ENCODE results near the gene ARHGAP6.

The ARHGAP6 gene

GRCh38 chrX:11151799-11152559 is 513.7 kb downstream of the ARHGAP6 start:
- no peak for DNase-seq
- Mint-ChIP-seq H3K36me3 (ENCODE audit: insufficient read depth) (no peaks in the 10 kb centered on the region), H3K27me3 (peaks cover 0 to 4% of the 10 kb centered on the region in 2 donors), H3K27ac (no peak overlapping the region), H3K4me3 (no peak overlapping the region), H3K4me1 (ENCODE audit: low read depth in 2 of 2) (no peaks in the 10 kb centered on the region), H3K9me3 (no peaks in the 10 kb centered on the region)
- ATAC-seq (replicated peaks) = no peak

- Mint-ChIP-seq H3K36me3 (ENCODE audit: insufficient read depth) (no peaks in the 10 kb centered on the region), H3K4me1 (ENCODE audit: low read depth in 2 of 2) (peaks cover 2 to 7% of the 10 kb centered on the region in 2 donors), H3K27ac (no peak overlapping the region), H3K9me3 (no peaks in the 10 kb centered on the region), H3K4me3 (no peak overlapping the region), H3K27me3 (peaks cover 0 to 4% of the 10 kb centered on the region in 2 donors)
- DNase-seq = no peak
- ATAC-seq (replicated peaks) = no peak
These were observed 517.3 kb downstream of the ARHGAP6 start for GRCh38 chrX:11148401-11148800.

- Mint-ChIP-seq H3K36me3 (ENCODE audit: insufficient read depth) (no peaks in the 10 kb centered on the region), H3K27me3 (peaks cover 0 to 3% of the 10 kb centered on the region in 2 donors), H3K27ac (no peak overlapping the region), H3K9me3 (no peaks in the 10 kb centered on the region), H3K4me3 (no peak overlapping the region), H3K4me1 (ENCODE audit: low read depth in 2 of 2) (peaks cover 2 to 7% of the 10 kb centered on the region in 2 donors)
- DNase-seq (no peak), ATAC-seq (replicated peaks) (no peak)
These were observed 519.3 kb downstream of the ARHGAP6 start for GRCh38 chrX:11146411-11146810.

- peak; percentile 36 to 49 (median 37) for DNase-seq
- peak overlapping the region in 1 of 2 donors; percentile 5 for H3K4me3 Mint-ChIP-seq
- H3K9me3 Mint-ChIP-seq = no peaks in the 10 kb centered on the region
- H3K36me3 Mint-ChIP-seq (ENCODE audit: insufficient read depth) = no peaks in the 10 kb centered on the region
- ATAC-seq (replicated peaks) = peak; percentile 67
- H3K27ac Mint-ChIP-seq = no peak overlapping the region
- no peaks in the 10 kb centered on the region for H3K27me3 Mint-ChIP-seq
- peaks cover 2 to 7% of the 10 kb centered on the region in 2 donors for H3K4me1 Mint-ChIP-seq (ENCODE audit: low read depth in 2 of 2)
These were observed 521.6 kb downstream of the ARHGAP6 start for GRCh38 chrX:11143931-11144678.

- Mint-ChIP-seq H3K4me3 (no peak overlapping the region), H3K4me1 (ENCODE audit: low read depth in 2 of 2) (no peaks in the 10 kb centered on the region), H3K27me3 (peaks cover 0 to 4% of the 10 kb centered on the region in 2 donors), H3K36me3 (ENCODE audit: insufficient read depth) (no peaks in the 10 kb centered on the region), H3K9me3 (no peaks in the 10 kb centered on the region), H3K27ac (no peak overlapping the region)
- ATAC-seq (replicated peaks) (no peak), DNase-seq (no peak)
These were observed 527.0 kb downstream of the ARHGAP6 start for GRCh38 chrX:11138498-11139390.

GRCh38 chrX:11137543-11138139 is 528.1 kb downstream of the ARHGAP6 start:
- H3K27me3 Mint-ChIP-seq = peaks cover 0 to 4% of the 10 kb centered on the region in 2 donors

GRCh38 chrX:11135564-11136185 is 530.0 kb downstream of the ARHGAP6 start:
- no peaks in the 10 kb centered on the region for H3K36me3 Mint-ChIP-seq (ENCODE audit: insufficient read depth)
- DNase-seq = no peak
- H3K27ac Mint-ChIP-seq = no peak overlapping the region

More at GRCh38 chrX:11137543-11138139, 528.1 kb downstream of the ARHGAP6 start:
- Mint-ChIP-seq H3K4me3 (no peak overlapping the region), H3K36me3 (ENCODE audit: insufficient read depth) (no peaks in the 10 kb centered on the region), H3K27ac (no peak overlapping the region), H3K9me3 (no peaks in the 10 kb centered on the region), H3K4me1 (ENCODE audit: low read depth in 2 of 2) (no peaks in the 10 kb centered on the region)
- no peak for ATAC-seq (replicated peaks)
- peak; percentile 1 to 16 (median 2) for DNase-seq

GRCh38 chrX:11131146-11131545 is 534.6 kb downstream of the ARHGAP6 start:
- Mint-ChIP-seq H3K4me1 (ENCODE audit: low read depth in 2 of 2) (no peaks in the 10 kb centered on the region), H3K27ac (no peak overlapping the region), H3K36me3 (ENCODE audit: insufficient read depth) (no peaks in the 10 kb centered on the region), H3K4me3 (no peak overlapping the region), H3K9me3 (no peaks in the 10 kb centered on the region), H3K27me3 (no peaks in the 10 kb centered on the region)
- DNase-seq = no peak
- ATAC-seq (replicated peaks) = no peak

More at GRCh38 chrX:11135564-11136185, 530.0 kb downstream of the ARHGAP6 start:
- no peaks in the 10 kb centered on the region for H3K9me3 Mint-ChIP-seq
- ATAC-seq (replicated peaks) = no peak
- no peaks in the 10 kb centered on the region for H3K4me1 Mint-ChIP-seq (ENCODE audit: low read depth in 2 of 2)
- no peak overlapping the region for H3K4me3 Mint-ChIP-seq
- peaks cover 0 to 4% of the 10 kb centered on the region in 2 donors for H3K27me3 Mint-ChIP-seq

GRCh38 chrX:11130136-11130535 is 535.6 kb downstream of the ARHGAP6 start:
- H3K27ac Mint-ChIP-seq = no peak overlapping the region
- H3K27me3 Mint-ChIP-seq = no peaks in the 10 kb centered on the region
- H3K36me3 Mint-ChIP-seq (ENCODE audit: insufficient read depth) = no peaks in the 10 kb centered on the region
- ATAC-seq (replicated peaks) = no peak
- no peak for DNase-seq
- H3K4me1 Mint-ChIP-seq (ENCODE audit: low read depth in 2 of 2) = no peaks in the 10 kb centered on the region
- no peaks in the 10 kb centered on the region for H3K9me3 Mint-ChIP-seq
- no peak overlapping the region for H3K4me3 Mint-ChIP-seq

- H3K27ac Mint-ChIP-seq = no peak overlapping the region
- DNase-seq (no peak), ATAC-seq (replicated peaks) (no peak)
- H3K27me3 Mint-ChIP-seq = no peaks in the 10 kb centered on the region
- no peak overlapping the region for H3K4me3 Mint-ChIP-seq
- no peaks in the 10 kb centered on the region for H3K4me1 Mint-ChIP-seq (ENCODE audit: low read depth in 2 of 2)
- H3K9me3 Mint-ChIP-seq = no peaks in the 10 kb centered on the region
- H3K36me3 Mint-ChIP-seq (ENCODE audit: insufficient read depth) = no peaks in the 10 kb centered on the region
These were observed 536.1 kb downstream of the ARHGAP6 start for GRCh38 chrX:11129534-11130105.

- Mint-ChIP-seq H3K9me3 (no peaks in the 10 kb centered on the region), H3K27ac (no peak overlapping the region), H3K4me3 (no peak overlapping the region), H3K4me1 (ENCODE audit: low read depth in 2 of 2) (no peaks in the 10 kb centered on the region), H3K27me3 (no peaks in the 10 kb centered on the region), H3K36me3 (ENCODE audit: insufficient read depth) (peaks cover 14% of the 10 kb centered on the region)
- ATAC-seq (replicated peaks) = no peak
- no peak for DNase-seq
These were observed 540.7 kb downstream of the ARHGAP6 start for GRCh38 chrX:11125060-11125459.

- Mint-ChIP-seq H3K27me3 (no peaks in the 10 kb centered on the region), H3K4me1 (ENCODE audit: low read depth in 2 of 2) (no peaks in the 10 kb centered on the region), H3K4me3 (no peak overlapping the region), H3K27ac (no peak overlapping the region), H3K36me3 (ENCODE audit: insufficient read depth) (peaks cover 24% of the 10 kb centered on the region), H3K9me3 (no peaks in the 10 kb centered on the region)
- no peak for DNase-seq
- no peak for ATAC-seq (replicated peaks)
These were observed 541.6 kb downstream of the ARHGAP6 start for GRCh38 chrX:11124112-11124511.

Measured in effector memory CD8-positive, alpha-beta T cell (primary cell).